ENCODE data around the gene DOCK9.

- TF ChIP-seq POLR2AphosphoS5 (IDR thresholded peaks at IDR 0.05; ENCODE audit: insufficient read depth in 1 of 2, low read depth in 1 of 2) (no peak), CTCF (IDR thresholded peaks at IDR 0.05) (no peak)
These were observed 3.7 kb upstream of the DOCK9 start for GRCh38 chr13:98981369-98982080.
